Posterior cingulate gyrus (tissue), 11 donors: Measurements from ENCODE around the gene KCNQ1.

Source experiments
- DNase-seq, 10 donors: peaks; one replicate each; pipeline versions ENCODE4 v3.0.0 to v3.0.0-alpha.2; 2020 to 2021; ENCODE audit warnings: mixed read lengths in 3 of 10
- intact Hi-C: fragments of 100-400 bp; cut with DNase I; formaldehyde crosslinking; loops from one replicate; pipeline ENCODE4 v1.15.1; 2023

KCNQ1 gene

GRCh38 chr11:2452321-2453012, 7.7 kb downstream of the KCNQ1 start:
- intact Hi-C loops = no loop called here
- DNase-seq = peak in 3 of 10 donors; percentile 29 to 61 (median 42)

- intact Hi-C loops = no loop called here
- peak in 2 of 10 donors; percentile 14 to 17 for DNase-seq
Measured at GRCh38 chr11:2453436-2453835, 8.6 kb downstream of the KCNQ1 start.

GRCh38 chr11:2458321-2458720, 13.5 kb downstream of the KCNQ1 start:
- peak in 1 of 10 donors; percentile 25 for DNase-seq
- intact Hi-C loops = no loop called here

GRCh38 chr11:2459016-2459725, 14.4 kb downstream of the KCNQ1 start:
- DNase-seq = peak in 2 of 10 donors; percentile 39 to 72
- intact Hi-C loops = no loop called here

GRCh38 chr11:2459796-2460531, 15.2 kb downstream of the KCNQ1 start:
- intact Hi-C loops = no loop called here
- peak in 1 of 10 donors; percentile 73 for DNase-seq

DNA sequence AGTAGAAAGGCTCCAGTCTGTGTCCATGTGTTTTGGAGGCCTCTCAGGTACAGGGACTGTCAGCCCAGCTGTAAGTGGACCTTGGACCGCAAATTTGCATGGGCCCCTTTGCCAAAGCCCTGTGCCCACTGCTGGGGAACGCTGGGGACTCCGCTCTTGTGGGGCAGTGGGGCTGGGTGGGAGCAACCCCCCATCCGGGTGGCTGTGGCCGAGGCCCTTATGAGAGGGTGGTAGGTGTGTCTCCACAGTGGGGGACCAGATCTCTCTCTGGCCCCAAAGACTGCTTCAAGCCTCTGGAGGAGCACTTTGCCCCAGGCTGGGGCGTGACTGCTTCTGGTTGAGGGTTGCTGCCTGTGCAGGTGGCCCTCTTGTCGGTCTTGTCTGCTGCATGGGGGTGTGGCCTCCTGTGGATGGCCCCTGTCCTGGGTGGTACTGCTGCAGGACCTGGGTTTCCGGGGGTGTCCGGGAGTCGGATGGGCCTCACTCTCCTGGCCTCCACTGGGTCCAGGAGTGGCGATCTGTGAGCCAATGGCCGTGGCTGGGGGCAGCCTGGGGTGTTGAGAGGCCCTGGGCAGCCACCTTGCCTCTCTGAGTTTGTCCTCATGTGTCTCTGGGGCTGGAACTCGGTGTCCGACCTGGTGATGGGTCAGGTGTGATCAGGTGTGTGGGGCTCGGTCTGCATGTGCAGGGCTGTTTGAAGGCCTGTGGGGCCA, 15.9 kb downstream of the KCNQ1 start:
- intact Hi-C loops = no loop called here
- DNase-seq = peak in 2 of 10 donors; percentile 45 to 80

DNA sequence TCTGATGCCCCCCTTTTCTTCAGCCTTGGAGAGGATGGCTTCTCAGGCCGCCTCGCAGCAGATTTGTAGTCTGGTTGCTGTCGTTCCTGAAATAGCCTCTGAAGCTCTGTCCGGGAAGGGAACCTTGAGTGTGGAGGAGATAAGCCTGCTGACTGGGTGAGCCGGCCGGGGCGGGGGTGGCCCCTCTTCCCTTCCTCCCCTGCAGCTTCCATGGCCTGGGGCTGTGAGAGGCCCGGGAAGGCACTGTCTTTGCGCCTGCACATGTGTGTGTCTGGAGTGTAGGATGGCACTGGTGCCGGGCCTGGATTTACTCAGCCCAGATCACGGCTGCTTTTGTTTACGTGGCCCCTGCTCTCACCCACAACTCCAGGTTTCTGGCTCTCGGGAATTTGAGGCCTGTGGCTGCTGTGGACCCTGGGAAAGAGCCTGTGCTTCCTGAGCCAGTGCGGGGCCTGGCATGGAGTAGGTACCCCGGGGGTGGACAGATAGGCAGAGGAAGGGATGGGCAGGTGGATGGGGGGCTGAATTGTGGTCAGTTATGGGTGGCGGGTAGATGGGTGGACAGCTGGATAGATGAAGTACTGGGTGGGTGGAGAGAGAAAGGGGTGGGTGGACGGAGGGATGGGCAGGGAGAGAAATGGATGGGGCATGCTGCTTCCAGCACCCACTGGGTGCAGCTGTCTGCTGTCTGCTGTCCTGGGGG, 16.6 kb downstream of the KCNQ1 start:
- intact Hi-C loops = no loop called here
- DNase-seq = no peak

- peak in 1 of 10 donors; percentile 77 for DNase-seq
- intact Hi-C loops = no loop called here
Measured at GRCh38 chr11:2461956-2462542, 17.2 kb downstream of the KCNQ1 start.

GRCh38 chr11:2462543-2462985, 17.8 kb downstream of the KCNQ1 start:
- intact Hi-C loops = no loop called here
- DNase-seq = no peak

- peak in 1 of 10 donors; percentile 78 for DNase-seq
- intact Hi-C loops = no loop called here
Measured at GRCh38 chr11:2462986-2463765, 18.4 kb downstream of the KCNQ1 start.

DNA sequence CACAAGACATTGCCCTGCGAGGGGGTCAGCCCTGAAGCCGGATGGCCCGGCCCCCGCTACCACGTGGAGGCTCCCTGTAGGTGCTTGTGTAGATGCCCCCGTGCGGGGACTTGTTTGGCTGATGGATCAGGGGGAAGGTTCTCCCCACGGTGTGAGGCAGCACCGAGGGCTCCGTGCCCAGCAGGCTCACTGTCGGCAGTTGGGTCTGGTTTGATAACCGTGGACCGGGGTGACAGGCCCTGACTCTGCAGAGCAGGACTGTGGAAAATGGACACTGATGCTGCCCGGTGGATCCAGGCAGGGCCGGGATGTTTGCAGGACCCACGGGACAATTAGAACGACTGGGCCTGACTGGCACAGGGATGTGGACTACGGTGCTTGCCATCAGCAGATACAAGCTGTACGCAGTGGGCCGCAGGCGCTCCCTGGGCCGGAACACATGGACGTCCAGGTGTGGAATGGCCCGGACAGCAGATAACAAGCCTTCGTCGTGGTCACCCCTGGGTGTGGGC, 19.0 kb downstream of the KCNQ1 start:
- intact Hi-C loops = no loop called here
- peak in 1 of 10 donors; percentile 80 for DNase-seq

DNA sequence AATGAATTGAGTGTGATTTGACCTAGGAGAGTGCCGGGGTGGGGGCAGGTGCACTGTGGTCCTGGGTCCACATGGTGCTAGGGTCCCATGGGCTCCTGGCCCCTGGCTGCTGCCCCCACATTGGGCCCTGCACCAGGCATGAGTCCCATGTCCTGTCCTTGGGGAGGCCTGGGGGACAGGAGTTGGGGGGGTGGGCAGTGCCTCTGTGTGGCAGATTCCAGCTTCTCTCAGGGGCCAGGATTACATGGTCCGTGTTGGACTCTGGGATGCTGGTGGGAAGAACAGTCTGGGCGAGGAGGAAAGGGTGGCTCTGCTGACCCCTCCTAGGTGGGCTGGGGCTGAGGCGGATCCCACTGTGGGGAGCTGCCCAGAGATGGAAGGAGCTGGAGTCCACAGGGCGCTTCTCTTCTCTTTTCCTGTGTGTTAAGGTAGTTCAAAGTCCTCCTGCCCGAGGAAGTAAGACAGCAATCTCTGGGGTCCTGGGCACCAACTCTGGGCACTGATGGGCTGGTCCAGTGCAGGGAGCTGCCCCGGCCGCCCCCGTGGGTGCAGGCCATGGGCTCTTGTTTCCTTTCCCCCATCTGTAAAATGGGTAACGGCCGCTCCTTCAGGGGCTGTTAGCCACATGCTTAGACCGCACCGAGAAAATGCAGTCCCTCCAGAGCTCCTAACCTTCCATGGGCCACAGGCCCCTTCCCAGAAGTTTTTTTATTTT, 19.8 kb downstream of the KCNQ1 start:
- intact Hi-C loops = no loop called here
- DNase-seq = peak in 2 of 10 donors; percentile 23 to 65

DNA sequence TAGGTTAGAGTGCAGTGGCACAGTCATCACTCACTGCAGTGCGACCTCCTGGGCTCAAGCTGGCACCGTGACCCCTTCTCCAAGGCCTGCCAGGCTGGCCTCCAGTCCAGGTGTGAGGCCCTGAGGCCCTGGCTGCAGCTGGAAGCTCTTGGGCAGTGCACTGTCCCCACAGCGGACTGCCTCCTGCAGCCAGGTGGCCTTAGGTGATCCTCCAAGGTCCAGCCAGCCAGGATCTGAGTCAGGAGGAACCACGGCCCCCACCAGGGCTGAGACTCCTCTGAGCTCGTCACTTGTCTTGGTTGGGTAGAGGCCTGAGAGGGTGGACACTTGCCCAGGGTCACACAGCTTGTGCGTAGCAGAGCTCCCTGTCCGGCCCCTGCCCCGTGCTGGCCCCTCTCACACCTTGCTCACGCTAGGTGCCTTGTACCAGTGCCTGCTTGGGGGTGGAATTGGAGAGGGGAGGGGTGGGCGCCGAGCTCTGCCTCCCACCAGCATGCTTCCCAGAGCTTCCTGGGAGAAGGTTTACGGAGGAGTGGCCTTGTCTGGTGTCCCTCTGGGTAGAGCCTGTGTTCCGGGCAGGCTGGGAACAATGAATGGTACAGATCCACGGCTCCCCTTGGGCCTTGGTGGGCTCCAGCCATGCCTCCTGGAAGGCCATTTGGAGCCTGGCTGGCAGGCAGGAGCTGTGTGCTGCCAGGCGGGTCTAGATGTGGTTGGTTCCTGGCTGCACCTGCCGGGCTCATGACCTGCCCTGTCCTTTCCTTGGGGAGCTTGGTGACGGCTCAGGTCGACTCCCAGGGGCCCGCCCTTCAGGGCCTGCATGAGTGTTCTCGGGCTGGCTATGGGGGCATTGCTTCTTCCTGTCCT, 20.6 kb downstream of the KCNQ1 start:
- DNase-seq = peak in 2 of 10 donors; percentile 58 to 73

DNA sequence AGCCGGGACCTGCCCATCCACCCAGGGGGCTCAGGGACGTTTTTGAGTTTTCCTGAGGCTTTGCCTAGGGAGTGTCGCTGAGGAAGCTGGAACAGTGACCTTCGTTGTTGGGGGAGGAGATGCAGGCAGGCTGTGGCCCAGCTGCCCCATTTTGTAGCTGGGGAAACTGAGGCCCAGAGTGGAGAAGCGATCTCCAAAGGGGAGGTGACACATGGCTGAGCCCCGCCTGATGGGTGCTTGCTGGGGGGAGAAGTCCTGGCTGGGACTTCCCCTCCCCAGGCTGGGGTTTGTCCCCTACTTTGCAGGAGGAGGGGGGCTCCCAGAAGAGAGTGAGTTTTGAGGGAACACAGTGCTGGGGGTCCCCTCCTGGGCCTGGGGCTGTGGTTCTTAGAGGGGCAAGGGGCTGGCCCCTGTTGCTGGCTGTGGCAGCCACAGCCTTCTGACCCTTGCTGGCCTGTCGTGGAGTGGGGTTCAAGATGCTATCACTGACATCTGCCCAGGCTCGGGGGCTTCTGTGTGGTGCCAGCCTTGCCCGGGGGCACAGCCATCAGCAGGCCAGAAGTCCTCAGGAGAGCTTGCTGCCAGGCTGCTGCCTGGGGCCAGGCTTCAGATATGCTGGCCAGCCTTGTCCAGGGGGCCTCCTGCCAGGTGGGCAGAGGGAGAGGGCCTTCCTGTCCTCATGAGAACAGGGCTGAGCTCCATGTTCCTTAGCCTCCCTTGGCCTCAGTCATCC, 21.4 kb downstream of the KCNQ1 start:
- peak in 1 of 10 donors; percentile 38 for DNase-seq

More for the DNA sequence above, 20.6 kb downstream of the KCNQ1 start:
- intact Hi-C loops = no loop called here

GRCh38 chr11:2466869-2467694, 22.3 kb downstream of the KCNQ1 start:
- peak in 1 of 10 donors; percentile 61 for DNase-seq
- intact Hi-C loops = no loop called here

More for the DNA sequence above, 21.4 kb downstream of the KCNQ1 start:
- intact Hi-C loops = no loop called here
